ENCODE measurements around the gene ZBTB20. TPM values are rescaled to one million over a fixed set of nuclear protein-coding genes. Genes with fewer than 3 reads are reported as not detected.

ZBTB20 gene
- total RNA-seq, 5 donors from 2014 or later (not counting 1 experiment from before 2014, with no cell fraction given) = 43.1 to 80.7 (median 48.4) TPM

DNA sequence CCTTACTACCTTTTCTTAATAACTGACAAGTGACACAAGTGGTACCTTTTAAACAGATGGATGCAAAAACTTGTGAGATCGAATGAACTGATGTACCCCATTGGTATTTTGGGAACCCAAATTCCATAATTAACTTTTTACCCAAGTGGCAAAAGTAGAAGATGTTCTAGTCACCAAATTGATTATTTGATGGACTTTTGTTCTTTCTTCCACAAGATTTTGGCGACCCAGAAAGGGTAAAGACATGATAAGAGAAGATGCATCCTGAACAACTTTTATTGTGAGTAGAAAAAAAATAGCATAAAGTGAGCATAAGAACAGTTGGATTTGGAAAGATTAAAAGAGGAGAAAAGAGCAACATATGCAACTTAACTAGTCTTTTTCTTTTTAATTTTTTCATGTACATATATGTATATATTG lies 693.7 kb downstream of the ZBTB20 start:
- peaks cover 0 to 13% of the 10 kb centered on the region in 2 experiments for H3K4me1 ChIP-seq (ENCODE audit: control insufficient read depth in 1 of 2, extremely low read depth in 1 of 2, insufficient read depth in 2 of 2, low read length in 2 of 2)
- H3K4me3 ChIP-seq (ENCODE audit: control insufficient read depth in 1 of 2, extremely low read depth in 1 of 2, low read length in 1 of 2) = no peak overlapping the region
- CTCF ChIA-PET = interaction anchor here (0.6 to 0.7 kb wide), 2 partner anchors 51 to 1906 kb away, joined by 3 to 6 read pairs; no protein-coding TSS in a partner anchor
- Mint-ChIP-seq H3K4me3 (no peak overlapping the region), H3K27me3 (no peaks in the 10 kb centered on the region), H3K27ac (no peak overlapping the region), H3K36me3 (no peaks in the 10 kb centered on the region), H3K4me1 (peaks cover 10 to 17% (median 12%) of the 10 kb centered on the region in 3 donors), H3K9me3 (no peaks in the 10 kb centered on the region)
- POLR2A ChIA-PET = interaction anchor here in 1 of 2 donors (0.7 kb wide), 1 partner anchor 10 kb away, joined by 15 read pairs; no protein-coding TSS in a partner anchor
- ATAC-seq (replicated peaks in 1 of 4) (no peak), DNase-seq (no peak)
- no peaks in the 10 kb centered on the region for H3K27me3 ChIP-seq (replicated peaks in 1 of 2; ENCODE audit: control insufficient read depth in 2 of 2, extremely low read depth in 1 of 2, insufficient read depth in 2 of 2, low read length in 1 of 2)
- H3K36me3 ChIP-seq (ENCODE audit: control insufficient read depth in 2 of 2, extremely low read depth in 1 of 2, insufficient read depth in 1 of 2, low read length in 1 of 2) = no peaks in the 10 kb centered on the region
- H3K9me3 ChIP-seq = no peaks in the 10 kb centered on the region
- H3K27ac ChIP-seq (ENCODE audit: low read length) = no peak overlapping the region
- no CpG with 5 or more reads among the region's 2 CpGs for WGBS (ENCODE audit: insufficient coverage)

DNA sequence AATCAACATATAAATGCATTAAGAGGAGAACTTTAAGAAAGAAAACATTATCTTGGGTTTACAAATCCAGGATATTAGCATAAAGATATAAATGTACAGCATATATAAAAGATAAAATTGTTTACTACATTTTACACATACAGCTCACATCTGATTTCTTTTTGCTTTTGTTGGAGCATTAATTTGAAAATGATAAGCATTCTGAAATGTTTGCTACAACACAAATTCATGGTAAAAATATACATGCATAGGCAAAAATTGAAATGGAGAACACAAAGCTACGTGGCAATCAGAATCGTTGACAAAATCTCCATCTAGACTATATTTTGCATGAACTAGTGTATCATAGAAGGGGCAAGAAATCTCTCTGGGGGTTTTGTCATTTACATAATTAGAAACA lies 694.2 kb downstream of the ZBTB20 start:
- Histone ChIP-seq H3K36me3 (ENCODE audit: control insufficient read depth in 2 of 2, extremely low read depth in 1 of 2, insufficient read depth in 1 of 2, low read length in 1 of 2) (no peaks in the 10 kb centered on the region), H3K4me3 (ENCODE audit: control insufficient read depth in 1 of 2, extremely low read depth in 1 of 2, low read length in 1 of 2) (no peak overlapping the region), H3K9me3 (no peaks in the 10 kb centered on the region), H3K4me1 (ENCODE audit: control insufficient read depth in 1 of 2, extremely low read depth in 1 of 2, insufficient read depth in 2 of 2, low read length in 2 of 2) (peaks cover 0 to 13% of the 10 kb centered on the region in 2 experiments), H3K27me3 (replicated peaks in 1 of 2; ENCODE audit: control insufficient read depth in 2 of 2, extremely low read depth in 1 of 2, insufficient read depth in 2 of 2, low read length in 1 of 2) (no peaks in the 10 kb centered on the region), H3K27ac (ENCODE audit: low read length) (no peak overlapping the region)
- Mint-ChIP-seq H3K9me3 (no peaks in the 10 kb centered on the region), H3K36me3 (no peaks in the 10 kb centered on the region), H3K4me3 (no peak overlapping the region), H3K27me3 (no peaks in the 10 kb centered on the region), H3K27ac (no peak overlapping the region), H3K4me1 (peaks cover 11 to 16% (median 12%) of the 10 kb centered on the region in 3 donors)
- no CpG with 5 or more reads among the region's 2 CpGs for WGBS (ENCODE audit: insufficient coverage)
- ATAC-seq (replicated peaks in 1 of 4) (no peak), DNase-seq (no peak)
- ChIA-PET POLR2A (no interaction called here), CTCF (no interaction called here)

- Histone ChIP-seq H3K4me3 (ENCODE audit: control insufficient read depth in 1 of 2, extremely low read depth in 1 of 2, low read length in 1 of 2) (no peak overlapping the region), H3K27ac (ENCODE audit: low read length) (no peak overlapping the region), H3K27me3 (replicated peaks in 1 of 2; ENCODE audit: control insufficient read depth in 2 of 2, extremely low read depth in 1 of 2, insufficient read depth in 2 of 2, low read length in 1 of 2) (no peaks in the 10 kb centered on the region), H3K9me3 (no peaks in the 10 kb centered on the region), H3K4me1 (ENCODE audit: control insufficient read depth in 1 of 2, extremely low read depth in 1 of 2, insufficient read depth in 2 of 2, low read length in 2 of 2) (peaks cover 0 to 13% of the 10 kb centered on the region in 2 experiments), H3K36me3 (ENCODE audit: control insufficient read depth in 2 of 2, extremely low read depth in 1 of 2, insufficient read depth in 1 of 2, low read length in 1 of 2) (no peaks in the 10 kb centered on the region)
- WGBS (ENCODE audit: insufficient coverage) = 100% methylated on average over 1 of the region's 1 CpG
- Mint-ChIP-seq H3K27me3 (no peaks in the 10 kb centered on the region), H3K27ac (no peak overlapping the region), H3K9me3 (no peaks in the 10 kb centered on the region), H3K4me1 (peaks cover 9 to 11% (median 11%) of the 10 kb centered on the region in 3 donors), H3K36me3 (no peaks in the 10 kb centered on the region), H3K4me3 (no peak overlapping the region)
- no peak for DNase-seq
- ChIA-PET CTCF (no interaction called here), POLR2A (no interaction called here)
- ATAC-seq (replicated peaks in 1 of 4) = no peak
Observed at GRCh38 chr3:114452256-114452655, 694.8 kb downstream of the ZBTB20 start.

DNA sequence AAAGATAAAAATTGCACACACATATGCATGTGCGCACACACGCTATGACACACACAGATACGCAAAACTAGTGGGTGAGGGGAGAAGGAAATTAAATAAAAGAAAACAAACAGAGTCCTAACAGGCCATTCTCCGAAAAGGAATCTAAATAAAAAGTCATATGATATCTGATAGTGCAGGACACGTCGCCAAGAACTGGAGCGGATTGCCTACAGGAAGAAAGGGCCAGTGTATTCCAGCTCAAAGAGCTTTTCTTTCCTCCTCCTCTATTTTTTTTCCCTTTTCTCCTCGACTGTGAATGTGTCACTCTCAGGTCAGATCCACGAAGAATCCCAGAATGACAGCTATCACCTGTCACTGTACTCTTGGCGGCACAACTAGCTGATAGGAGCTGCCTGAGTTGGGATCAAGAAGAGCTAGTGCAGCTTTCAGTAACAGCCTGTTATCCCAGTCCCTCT lies 695.5 kb downstream of the ZBTB20 start:
- DNase-seq (no peak), ATAC-seq (replicated peaks in 1 of 4) (no peak)
- H3K36me3 Mint-ChIP-seq = no peaks in the 10 kb centered on the region
- Histone ChIP-seq H3K27me3 (replicated peaks in 1 of 2; ENCODE audit: control insufficient read depth in 2 of 2, extremely low read depth in 1 of 2, insufficient read depth in 2 of 2, low read length in 1 of 2) (no peaks in the 10 kb centered on the region), H3K4me3 (ENCODE audit: control insufficient read depth in 1 of 2, extremely low read depth in 1 of 2, low read length in 1 of 2) (no peak overlapping the region), H3K4me1 (ENCODE audit: control insufficient read depth in 1 of 2, extremely low read depth in 1 of 2, insufficient read depth in 2 of 2, low read length in 2 of 2) (peaks cover 0 to 13% of the 10 kb centered on the region in 2 experiments), H3K27ac (ENCODE audit: low read length) (no peak overlapping the region), H3K9me3 (no peaks in the 10 kb centered on the region), H3K36me3 (ENCODE audit: control insufficient read depth in 2 of 2, extremely low read depth in 1 of 2, insufficient read depth in 1 of 2, low read length in 1 of 2) (no peaks in the 10 kb centered on the region)
- POLR2A ChIA-PET = interaction anchor here in 1 of 2 donors (0.6 kb wide), 1 partner anchor 13 kb away, joined by 6 read pairs; no protein-coding TSS in a partner anchor
- H3K27ac Mint-ChIP-seq = no peak overlapping the region
- CTCF ChIA-PET = no interaction called here
- 84% methylated on average over 3 of the region's 10 CpGs for WGBS (ENCODE audit: insufficient coverage)
- peaks cover 9 to 11% (median 11%) of the 10 kb centered on the region in 3 donors for H3K4me1 Mint-ChIP-seq
- no peaks in the 10 kb centered on the region for H3K9me3 Mint-ChIP-seq
- H3K27me3 Mint-ChIP-seq = no peaks in the 10 kb centered on the region
- H3K4me3 Mint-ChIP-seq = no peak overlapping the region

DNA sequence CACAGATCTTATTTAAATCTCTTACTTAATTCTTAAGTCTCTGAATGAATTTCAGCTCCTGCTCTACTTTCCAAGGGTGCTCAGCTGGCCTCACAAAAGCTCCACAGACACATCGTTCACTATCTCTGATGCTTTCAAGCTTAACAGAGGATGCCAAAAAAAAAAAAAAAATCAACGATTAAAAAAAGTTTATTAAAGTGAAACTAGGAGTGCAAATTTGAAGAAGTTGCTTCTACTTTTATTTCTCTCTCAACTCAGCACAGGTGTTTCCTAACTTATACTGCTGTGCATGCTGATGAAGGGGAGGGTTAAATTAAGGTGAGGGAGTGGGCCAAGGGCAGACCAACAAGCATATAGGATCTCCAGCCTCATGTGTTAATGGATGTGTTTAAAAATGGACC lies 696.0 kb downstream of the ZBTB20 start:
- Mint-ChIP-seq H3K4me3 (no peak overlapping the region), H3K9me3 (no peaks in the 10 kb centered on the region), H3K27ac (no peak overlapping the region), H3K36me3 (no peaks in the 10 kb centered on the region), H3K4me1 (peaks cover 9 to 11% (median 11%) of the 10 kb centered on the region in 3 donors), H3K27me3 (no peaks in the 10 kb centered on the region)
- WGBS (ENCODE audit: insufficient coverage) = no CpG with 5 or more reads among the region's 2 CpGs
- H3K27me3 ChIP-seq (replicated peaks in 1 of 2; ENCODE audit: control insufficient read depth in 2 of 2, extremely low read depth in 1 of 2, insufficient read depth in 2 of 2, low read length in 1 of 2) = no peaks in the 10 kb centered on the region
- ATAC-seq (replicated peaks in 1 of 4) = no peak
- no peaks in the 10 kb centered on the region for H3K36me3 ChIP-seq (ENCODE audit: control insufficient read depth in 2 of 2, extremely low read depth in 1 of 2, insufficient read depth in 1 of 2, low read length in 1 of 2)
- ChIA-PET CTCF (no interaction called here), POLR2A (interaction anchor here (0.6 to 0.7 kb wide), 3 partner anchors 10 to 69 kb away, joined by 6 to 8 read pairs (median 6); no protein-coding TSS in a partner anchor)
- peaks cover 0 to 13% of the 10 kb centered on the region in 2 experiments for H3K4me1 ChIP-seq (ENCODE audit: control insufficient read depth in 1 of 2, extremely low read depth in 1 of 2, insufficient read depth in 2 of 2, low read length in 2 of 2)
- H3K9me3 ChIP-seq = no peaks in the 10 kb centered on the region
- no peak for DNase-seq
- no peak overlapping the region for H3K4me3 ChIP-seq (ENCODE audit: control insufficient read depth in 1 of 2, extremely low read depth in 1 of 2, low read length in 1 of 2)
- no peak overlapping the region for H3K27ac ChIP-seq (ENCODE audit: low read length)

DNA sequence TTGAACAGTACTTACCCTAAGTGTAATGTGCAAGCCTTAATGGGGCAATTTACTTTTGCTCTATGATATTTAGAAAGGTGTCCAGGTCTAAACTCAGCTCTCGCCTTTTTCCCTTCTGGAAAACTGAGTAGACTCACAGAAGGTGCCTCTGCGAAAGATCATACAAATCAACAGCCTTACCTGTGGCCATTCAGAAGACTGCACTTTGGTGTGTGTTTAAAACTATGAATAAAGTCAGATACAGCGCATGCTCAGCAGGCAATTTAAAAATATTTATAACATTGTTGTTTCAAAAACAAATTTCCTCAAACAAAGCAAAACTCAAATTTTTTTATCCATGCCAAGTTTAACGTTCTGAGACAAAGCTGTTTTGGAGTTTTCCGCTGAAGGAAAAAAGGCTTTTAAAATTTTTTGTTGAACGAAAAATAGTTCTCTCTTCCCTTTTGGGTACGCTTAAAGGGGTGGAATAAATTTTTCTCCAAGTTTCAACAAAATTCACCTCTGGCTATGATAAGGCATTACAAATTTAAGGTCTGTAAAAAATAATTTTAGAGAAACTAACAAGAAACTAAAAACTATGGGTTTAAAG lies 697.0 kb downstream of the ZBTB20 start:
- Mint-ChIP-seq H3K27me3 (no peaks in the 10 kb centered on the region), H3K4me1 (peaks cover 9 to 11% (median 11%) of the 10 kb centered on the region in 3 donors), H3K4me3 (no peak overlapping the region), H3K27ac (no peak overlapping the region), H3K36me3 (no peaks in the 10 kb centered on the region), H3K9me3 (no peaks in the 10 kb centered on the region)
- Histone ChIP-seq H3K9me3 (no peaks in the 10 kb centered on the region), H3K4me1 (ENCODE audit: control insufficient read depth in 1 of 2, extremely low read depth in 1 of 2, insufficient read depth in 2 of 2, low read length in 2 of 2) (peaks cover 0 to 13% of the 10 kb centered on the region in 2 experiments), H3K4me3 (ENCODE audit: control insufficient read depth in 1 of 2, extremely low read depth in 1 of 2, low read length in 1 of 2) (no peak overlapping the region), H3K27me3 (replicated peaks in 1 of 2; ENCODE audit: control insufficient read depth in 2 of 2, extremely low read depth in 1 of 2, insufficient read depth in 2 of 2, low read length in 1 of 2) (no peaks in the 10 kb centered on the region), H3K27ac (ENCODE audit: low read length) (no peak overlapping the region), H3K36me3 (ENCODE audit: control insufficient read depth in 2 of 2, extremely low read depth in 1 of 2, insufficient read depth in 1 of 2, low read length in 1 of 2) (no peaks in the 10 kb centered on the region)
- ATAC-seq (replicated peaks in 1 of 4) (no peak), DNase-seq (no peak)
- WGBS (ENCODE audit: insufficient coverage) = no CpG with 5 or more reads among the region's 7 CpGs
- ChIA-PET CTCF (interaction anchor here in 1 of 2 donors (0.5 to 0.7 kb wide), 2 partner anchors 9 to 66 kb away, joined by 6 to 9 read pairs; no protein-coding TSS in a partner anchor), POLR2A (no interaction called here)

All from T-cell (primary cell).